Heart left ventricle (tissue), 16 donors: ENCODE data around the gene RABL6. TPM values are rescaled to one million over a fixed set of nuclear protein-coding genes. Genes with fewer than 3 reads are reported as not detected.

ENCODE experiments used
- ATAC-seq, 4 donors: fragments of 200-7000 bp; cut with Tn5 transposase; one replicate each; pipeline ENCODE4 v1.9.1; 2020 to 2022; ENCODE audit warnings: moderate library complexity in 4 of 4, mild to moderate bottlenecking in 3 of 4, moderate number of reproducible peaks in 1 of 4
- DNase-seq, 5 donors: peaks; one replicate each; pipeline ENCODE4 v3.0.0-alpha.2; 2020
- H3K27ac ChIP-seq, 12 donors: fragments of 200-600 bp; sonication (generic) in 4 of 12; one replicate each; pipeline versions ENCODE4 v1.5.0 to v1.8.0; 2016 to 2022; ENCODE audit warnings: mild to moderate bottlenecking in 2 of 12
- H3K27me3 ChIP-seq, 9 donors: fragments of 200-600 bp; sonication (generic) in 2 of 9; one replicate each; pipeline versions ENCODE4 v1.5.1 to v1.8.0; 2016 to 2022; ENCODE audit warnings: mild to moderate bottlenecking in 3 of 9
- H3K36me3 ChIP-seq, 9 donors: fragments of 200-600 bp; sonication (generic) in 2 of 9; one replicate each; pipeline versions ENCODE4 v1.5.0 to v1.8.0; 2018 to 2022; ENCODE audit warnings: mild to moderate bottlenecking in 2 of 9
- H3K4me1 ChIP-seq, 12 donors: fragments of 200-600 bp; sonication (generic) in 4 of 12; one replicate each; pipeline versions ENCODE4 v1.5.0 to v1.8.0; 2016 to 2022; ENCODE audit warnings: mild to moderate bottlenecking in 3 of 12
- H3K4me3 ChIP-seq, 12 donors: fragments of 200-600 bp; sonication (generic) in 4 of 12; one replicate each; pipeline versions ENCODE4 v1.5.0 to v1.8.0; 2017 to 2022; ENCODE audit warnings: mild to moderate bottlenecking in 9 of 12, moderate library complexity in 4 of 12
- H3K9me3 ChIP-seq, 12 donors: fragments of 200-600 bp; sonication (generic) in 4 of 12; one replicate each; pipeline versions ENCODE4 v1.5.0 to v1.8.0; 2016 to 2022; ENCODE audit warnings: mild to moderate bottlenecking in 1 of 12
- CTCF ChIP-seq, 12 donors: fragments of 200-600 bp; sonication (generic) in 4 of 12; IDR thresholded peaks; one replicate each; pipeline versions ENCODE4 v1.5.0 to v1.8.0; 2018 to 2022; ENCODE audit warnings: antibody characterized with exemption in 12 of 12, mild to moderate bottlenecking in 5 of 12
- POLR2A ChIP-seq, 2 donors: fragments of 450-650 bp; IDR thresholded peaks; one replicate each; pipeline ENCODE4 v1.6.1; 2017; ENCODE audit warnings: antibody characterized with exemption in 2 of 2, mild to moderate bottlenecking in 2 of 2, moderate library complexity in 2 of 2
- WGBS, 4 donors: extraction: QIAGEN DNeasy Blood & Tissue Kit in 2 of 4; methylation state at CpG; one replicate each; pipeline versions ENCODE4 v1.1.5 to v1.1.7; 2013 to 2018; 5-methylcytosine and 5-hydroxymethylcytosine counted together
- intact Hi-C, 10 donors: fragments of 100-400 bp; cut with DNase I; formaldehyde crosslinking; loops; one replicate each; pipeline versions ENCODE4 v1.11.1 to v1.14.2; 2022
- polyA plus RNA-seq, 2 donors: library from polyadenylated mRNA; stranded (reverse); fragments of 200-250 nt; gene quantifications; one replicate each; pipeline ENCODE4 v1.2.3, GENCODE V29; 2013
- total RNA-seq, 9 donors: library from RNA; depleted of rRNA in 2 of 9; stranded (reverse); fragments of >200 nt in 2 of 9; fragmentation: NEBNext Ultra II Directional in 3 of 9; extraction: Animal tissue kit (Norgen Biotek cat#: 25700) in 3 of 9; gene quantifications; one replicate each; pipeline versions ENCODE4 v1.1.0 to v1.2.4, GENCODE V29; 2016 to 2023
- donor health status: ischemic (EF 13 %, LVEDD 7.1; RV severe dilation, severe dysfunction).
- donor health status: healthy with polysubstance abuse.
- donor health status: DM: no; HTN: yes; CAD: no.
- donor health status: DM: no; HTN: no; CAD: no.
- donor health status: ischemic (EF 25% LVEDD 6.9; RV normal size, moderate dysfunction).
- donor health status: ischemic (EF 25% LVEDD 5.7; RV mildly dilated, moderate dysfunction).
- donor health status: healthy.
- donor health status: DM: yes; HTN: yes; CAD: no.
- donor health status: ischemic (EF 35%, LVEDD 5.7; RV mildly dilated, moderate dysfunction).
- donor health status: nonischemic (EF 11% LVEDD 7.7; RV severe dilation, severe dysfunction).
- donor health status: DM: yes; HTN: yes; CAD: no.
- donor health status: PGD.
- donor health status: ischemic (EF 29% LVEDD 5.4; RV normal size, mild dysfunction).
- donor health status: nonischemic (EF 23%, LVEDD 6.1; RV moderate dilation, normal function).

Gene RABL6
- total and polyA plus RNA-seq, 11 donors = 59.4 to 90.8 (median 71.6) TPM

GRCh38 chr9:136806067-136806466, 1.7 kb upstream of the RABL6 start:
- TF ChIP-seq POLR2A (IDR thresholded peaks at IDR 0.05) (no peak), CTCF (IDR thresholded peaks at IDR 0.05) (no peak)
- H3K9me3 ChIP-seq = no peaks in the 10 kb centered on the region
- peaks cover 0 to 15% (median 8%) of the 10 kb centered on the region in 9 donors for H3K27me3 ChIP-seq
- no peak overlapping the region for H3K27ac ChIP-seq
- 85 to 96% (median 94%) methylated on average over 3 to 10 of the region's 10 CpGs for WGBS, 4 donors
- peaks cover 13 to 47% (median 35%) of the 10 kb centered on the region in 12 donors for H3K4me1 ChIP-seq
- H3K36me3 ChIP-seq = peaks cover 0 to 16% (median 7%) of the 10 kb centered on the region in 9 donors
- ATAC-seq = no peak
- intact Hi-C loops = no loop called here
- H3K4me3 ChIP-seq = peak overlapping the region in 1 of 12 donors; percentile 96
- DNase-seq = peak in 1 of 5 donors; percentile 26

GRCh38 chr9:136806631-136807201, 1.0 kb upstream of the RABL6 start:
- ATAC-seq (peak in 1 of 4 donors; percentile 4), DNase-seq (peak in 1 of 5 donors; percentile 26)
- Histone ChIP-seq H3K4me3 (peak overlapping the region; percentile 39 to 100 (median 94)), H3K36me3 (peaks cover 0 to 20% (median 9%) of the 10 kb centered on the region in 9 donors), H3K27ac (peak overlapping the region in 9 of 12 donors; percentile 89 to 96 (median 93)), H3K9me3 (no peaks in the 10 kb centered on the region), H3K27me3 (peaks cover 0 to 9% (median 6%) of the 10 kb centered on the region in 9 donors), H3K4me1 (peaks cover 13 to 45% (median 33%) of the 10 kb centered on the region in 12 donors)
- 71 to 81% (median 79%) methylated on average over 25 of the region's 25 CpGs for WGBS, 4 donors
- intact Hi-C loops = no loop called here
- TF ChIP-seq CTCF (IDR thresholded peaks at IDR 0.05) (no peak), POLR2A (IDR thresholded peaks at IDR 0.05) (no peak)

DNA sequence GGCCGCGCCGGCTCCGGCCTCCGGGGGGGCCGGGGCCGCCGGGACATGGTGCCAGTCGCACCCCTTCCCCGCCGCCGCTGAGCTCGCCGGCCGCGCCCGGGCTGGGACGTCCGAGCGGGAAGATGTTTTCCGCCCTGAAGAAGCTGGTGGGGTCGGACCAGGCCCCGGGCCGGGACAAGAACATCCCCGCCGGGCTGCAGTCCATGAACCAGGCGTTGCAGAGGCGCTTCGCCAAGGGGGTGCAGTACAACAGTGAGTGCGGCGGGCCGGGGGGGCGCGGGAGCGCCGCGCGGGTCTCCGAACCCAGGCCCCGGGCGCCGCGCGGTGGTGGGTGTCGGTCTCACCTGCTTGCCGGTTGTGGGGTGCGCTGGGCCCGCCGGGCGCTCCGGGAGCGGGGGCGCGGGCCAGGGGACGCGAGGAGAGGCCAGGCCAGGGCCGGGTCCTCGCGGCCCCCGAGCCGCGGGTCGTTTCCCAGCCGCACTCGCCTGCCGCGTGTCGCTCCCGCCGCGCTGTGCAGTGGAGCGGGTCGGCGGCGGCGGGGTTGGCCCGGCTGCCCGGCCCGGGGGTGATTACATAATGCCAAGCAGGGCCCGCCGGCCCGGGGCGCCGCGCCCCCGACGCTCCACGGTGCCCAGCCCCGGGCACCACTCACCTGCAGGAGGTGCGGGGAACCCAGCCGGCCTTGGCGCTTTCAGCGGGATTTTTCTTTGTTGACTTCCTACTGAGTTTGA, 492 bp downstream of the RABL6 start:
- Histone ChIP-seq H3K9me3 (no peaks in the 10 kb centered on the region), H3K27me3 (no peaks in the 10 kb centered on the region), H3K36me3 (peaks cover 0 to 32% (median 17%) of the 10 kb centered on the region in 9 donors), H3K27ac (peak overlapping the region; percentile 64 to 96 (median 92)), H3K4me3 (peak overlapping the region; percentile 76 to 100 (median 94)), H3K4me1 (peaks cover 13 to 45% (median 33%) of the 10 kb centered on the region in 12 donors)
- intact Hi-C loops = no loop called here
- DNase-seq (peak in 2 of 5 donors; percentile 40 to 50), ATAC-seq (peak in 2 of 4 donors; percentile 16 to 20)
- TF ChIP-seq CTCF (IDR thresholded peaks at IDR 0.05) = no peak
- no peak for TF ChIP-seq POLR2A (IDR thresholded peaks at IDR 0.05)
- WGBS, 4 donors = 0 to 2% (median 0%) methylated on average over 10 to 93 of the region's 93 CpGs

GRCh38 chr9:136808806-136809158, 1.0 kb downstream of the RABL6 start:
- peaks cover 0 to 34% (median 20%) of the 10 kb centered on the region in 9 donors for H3K36me3 ChIP-seq
- H3K9me3 ChIP-seq = no peaks in the 10 kb centered on the region
- no peak for TF ChIP-seq CTCF (IDR thresholded peaks at IDR 0.05)
- TF ChIP-seq POLR2A (IDR thresholded peaks at IDR 0.05) = no peak
- DNase-seq (no peak), ATAC-seq (no peak)
- peak overlapping the region in 9 of 12 donors; percentile 58 to 96 (median 91) for H3K27ac ChIP-seq
- 7 to 11% (median 10%) methylated on average over 14 of the region's 14 CpGs for WGBS, 4 donors
- peak overlapping the region; percentile 76 to 100 (median 94) for H3K4me3 ChIP-seq
- peaks cover 13 to 45% (median 33%) of the 10 kb centered on the region in 12 donors for H3K4me1 ChIP-seq
- intact Hi-C loops = no loop called here
- H3K27me3 ChIP-seq = no peaks in the 10 kb centered on the region
